K562 (cell line): ENCODE results near the gene UBFD1. TPM values are rescaled to one million over a fixed set of nuclear protein-coding genes. Genes with fewer than 3 reads are reported as not detected.
A peak's percentile ranks its signal among the peaks of the same experiment; 100 is the strongest.

Experiments
- ADNP ChIP-seq: fragments of 200-800 bp; sonication (Bioruptor generic); IDR thresholded peaks from 2 replicates; pipeline ENCODE4 v1.6.1; 2016; ENCODE audit warnings: missing genetic modification characterization, missing compliant biosample characterization
- BCLAF1 ChIP-seq, 2 experiments: fragments of 450-650 bp in 1 of 2; IDR thresholded peaks; 2 replicates each; pipeline ENCODE4 v1.6.1; 2011 to 2017; ENCODE audit warnings: low read depth in 2 of 2, antibody characterized with exemption in 1 of 2, borderline replicate concordance in 1 of 2, low read length in 1 of 2, mild to moderate bottlenecking in 1 of 2, mixed read lengths in 1 of 2; ENCODE audit not compliant: control insufficient read depth in 1 of 2
- CREM ChIP-seq: IDR thresholded peaks from 2 replicates; pipeline ENCODE4 v1.6.1; 2014; ENCODE audit warnings: antibody characterized with exemption, low read depth
- CTCF ChIP-seq, 3 experiments: IDR thresholded peaks in 2 of 3; conservative IDR thresholded peaks in 1 of 3; 2 replicates each; pipeline ENCODE4 v1.5.1; 2011 to 2012; ENCODE audit warnings: low read length in 3 of 3, mild to moderate bottlenecking in 3 of 3, control low read depth in 2 of 3, improper control_type of control experiment in 1 of 3, inconsistent platforms in 1 of 3, low read depth in 1 of 3, mixed read lengths in 1 of 3, moderate library complexity in 1 of 3; ENCODE audit not compliant: insufficient read depth in 2 of 3
- KDM2B ChIP-seq: fragments of 250-450 bp; sonication (Bioruptor Pico); IDR thresholded peaks from 2 replicates; pipeline ENCODE4 v1.8.0; 2021; ENCODE audit warnings: mild to moderate bottlenecking, moderate library complexity
- MEIS2 ChIP-seq: fragments of 450-650 bp; IDR thresholded peaks from 2 replicates; pipeline ENCODE4 v1.6.1; 2014; ENCODE audit warnings: mild to moderate bottlenecking; ENCODE audit not compliant: partially characterized antibody
- MTA3 ChIP-seq: fragments of 450-650 bp; formaldehyde crosslinking; IDR thresholded peaks from 2 replicates; pipeline ENCODE4 v1.6.1; 2017; ENCODE audit warnings: mild to moderate bottlenecking, borderline replicate concordance
- MYNN ChIP-seq, 2 experiments: sonication (generic); formaldehyde crosslinking in 1 of 2; IDR thresholded peaks; 2 replicates each; pipeline versions ENCODE4 v1.5.0 to v1.6.1; 2016 to 2020; ENCODE audit warnings: antibody characterized with exemption in 1 of 2, missing genetic modification reagents in 1 of 2
- NELFE ChIP-seq: IDR thresholded peaks from 2 replicates; pipeline ENCODE4 v1.6.1; 2011; ENCODE audit warnings: mild to moderate bottlenecking; ENCODE audit not compliant: insufficient read depth, insufficient read length
- NEUROD1 ChIP-seq: fragments of 150-350 bp; IDR thresholded peaks from 2 replicates; pipeline ENCODE4 v1.6.1; 2014; ENCODE audit warnings: borderline replicate concordance, low read length, low read depth; ENCODE audit not compliant: partially characterized antibody
- NFE2L1 ChIP-seq: fragments of 450-650 bp; IDR thresholded peaks from 2 replicates; pipeline ENCODE4 v1.6.1; 2016; ENCODE audit warnings: missing genetic modification characterization, low read depth, mild to moderate bottlenecking, missing compliant biosample characterization, moderate library complexity, borderline replicate concordance
- NUFIP1 ChIP-seq: fragments of 450-650 bp; IDR thresholded peaks from 2 replicates; pipeline ENCODE4 v1.6.1; 2018; ENCODE audit not compliant: partially characterized antibody
- POLR2G ChIP-seq: fragments of 200-400 bp; formaldehyde crosslinking; IDR thresholded peaks from 2 replicates; pipeline ENCODE4 v1.6.1; 2017; ENCODE audit warnings: low read depth, mild to moderate bottlenecking, antibody characterized with exemption, low read length, moderate library complexity
- RBFOX2 ChIP-seq: fragments of 200-400 bp; formaldehyde crosslinking; IDR thresholded peaks from 2 replicates; pipeline ENCODE4 v1.6.1; 2017; ENCODE audit warnings: low read depth, mild to moderate bottlenecking, low read length, moderate library complexity
- SNIP1 ChIP-seq: fragments of 450-650 bp; IDR thresholded peaks from 2 replicates; pipeline ENCODE4 v1.7.1; 2017; ENCODE audit warnings: low read depth, mild to moderate bottlenecking
- TAF1 ChIP-seq: IDR thresholded peaks from 2 replicates; pipeline ENCODE4 v1.6.1; 2011; ENCODE audit warnings: mild to moderate bottlenecking, low read length, moderate library complexity; ENCODE audit not compliant: insufficient read depth, control insufficient read depth, severe bottlenecking; ENCODE audit errors: extremely low read depth
- XRCC4 ChIP-seq: IDR thresholded peaks from one replicate; pipeline ENCODE4 v1.6.1; 2011; ENCODE audit not compliant: insufficient read depth, insufficient read length; ENCODE audit errors: extremely low read depth
- ZBTB9 ChIP-seq: fragments of 450-650 bp; formaldehyde crosslinking; IDR thresholded peaks from 2 replicates; pipeline ENCODE4 v1.4.0; 2020; ENCODE audit warnings: mild to moderate bottlenecking, moderate library complexity
- ZNF431 ChIP-seq: sonication (generic); formaldehyde crosslinking; IDR thresholded peaks from 2 replicates; pipeline ENCODE4 v1.8.0; 2022; ENCODE audit warnings: mild to moderate bottlenecking, missing genetic modification reagents
- ZNF766 ChIP-seq: fragments of 200-800 bp; sonication (Bioruptor generic); conservative IDR thresholded peaks from 2 replicates; pipeline ENCODE4 v1.6.1; 2016; ENCODE audit warnings: missing genetic modification characterization, missing compliant biosample characterization
- polyA plus RNA-seq, 8 experiments: library from polyadenylated mRNA; depleted of rRNA in 4 of 8; stranded (reverse) in 5 of 8; unstranded in 3 of 8; fragments of >200 nt; fragmentation: Nextera tagmentation in 2 of 8; fragmentation: Illumina TruSeq in 1 of 8; extraction: Ambion mirVana in 2 of 8; extraction: Trizol in 1 of 8; gene quantifications; 2 replicates each; pipeline versions ENCODE4 v1.2.1 to v1.2.3, GENCODE V29; 2011 to 2014; ENCODE audit warnings: inconsistent platforms in 1 of 8, missing spikeins in 1 of 8
- total RNA-seq, 7 experiments: library from RNA; depleted of rRNA in 6 of 7; stranded (reverse); fragments of >200 nt in 6 of 7; fragmentation: Illumina TruSeq in 2 of 7; extraction: Trizol in 2 of 7; gene quantifications; 2 replicates each; pipeline versions ENCODE4 v1.2.1 to v1.2.3, GENCODE V29; 2011 to 2021; ENCODE audit warnings: low replicate concordance in 1 of 7

Gene UBFD1
- total and polyA plus RNA-seq, 9 of the 15 experiments (the other 6 are each of a cell fraction or from before 2014, with no cell fraction given) = 10.7 to 66.2 (median 34.0) TPM

GRCh38 chr16:23595951-23596720 lies 38.6 kb downstream of the UBFD1 start, which contains the start of gene NDUFAB1 (continued):
- TF ChIP-seq ZBTB9 (CRISPR knock-in tag) (0 out of 2 replicates have a peak, but pooled peaks have one; percentile 28), NFE2L1 (tag) (no peak), NUFIP1 (no peak), RBFOX2 (peak; percentile 90), NELFE (no peak), SNIP1 (no peak), NEUROD1 (peak; percentile 75), KDM2B (CRISPR knock-in tag) (0 out of 2 replicates have a peak, but pooled peaks have one; percentile 6), MYNN (IDR thresholded peaks at IDR 0.05) (peak; percentile 42; the same call in 1 of the 2 replicates), MYNN (CRISPR knock-in tag; IDR thresholded peaks at IDR 0.05) (no peak), ZNF431 (CRISPR knock-in tag) (peak; percentile 44; the same call in 1 of the 2 replicates), ZNF766 (CRISPR knock-in tag) (peak; percentile 72; the same call in 1 of the 2 replicates), MEIS2 (peak; percentile 47), TAF1 (peak; percentile 83), POLR2G (peak; percentile 89), MTA3 (peak; percentile 84; the same call in 1 of the 2 replicates), XRCC4 (no peak), CTCF (IDR thresholded peaks at IDR 0.05 in 2 of 3, conservative IDR thresholded peaks at IDR 0.05 in 1 of 3; ENCODE audit: insufficient read depth in 2 of 3, low read depth in 1 of 3, low read length in 3 of 3) (peak; percentile 95 to 98 (median 97)), BCLAF1 (IDR thresholded peaks at IDR 0.05; ENCODE audit: borderline replicate concordance in 1 of 2, control insufficient read depth in 1 of 2, low read depth in 2 of 2, low read length in 1 of 2) (0 out of 4 replicates have a peak, but pooled peaks of 1 of the 2 experiments have one; percentile 24), ADNP (peak; percentile 83), CREM (peak; percentile 93)
